Dermis blood vessel endothelial cell (primary cell): ENCODE data around the gene MUC4. TPM values are rescaled to one million over a fixed set of nuclear protein-coding genes. Genes with fewer than 3 reads are reported as not detected.
"Not testable (repeated sequence)": the region's sequence is repeated elsewhere in the genome, so short reads cannot be mapped to it uniquely, and the experiment has no call there.

Experiments used
- DNase-seq: peaks from one replicate; pipeline ENCODE4 v3.0.0; 2010
- total RNA-seq: library from RNA; depleted of rRNA; stranded (reverse); fragments of >200 nt; gene quantifications from 2 replicates; pipeline ENCODE4 v1.2.3, GENCODE V29; 2014

Gene MUC4
- total RNA-seq, 1 donor from 2014 or later: 0.17 TPM

GRCh38 chr3:195735036-195735695 is 76.6 kb downstream of the MUC4 start:
- no peak for DNase-seq

- no peak for DNase-seq
Measured at GRCh38 chr3:195732940-195733339, 78.8 kb downstream of the MUC4 start.

GRCh38 chr3:195731356-195731905 is 80.3 kb downstream of the MUC4 start:
- no peak for DNase-seq

GRCh38 chr3:195729476-195730251 is 82.1 kb downstream of the MUC4 start:
- DNase-seq: no peak

- DNase-seq: not testable (repeated sequence)
Measured at GRCh38 chr3:195728789-195729188, 82.9 kb downstream of the MUC4 start.

GRCh38 chr3:195727606-195728195 is 84.0 kb downstream of the MUC4 start:
- DNase-seq: no peak

GRCh38 chr3:195725916-195726740 is 85.6 kb downstream of the MUC4 start:
- DNase-seq: not testable (repeated sequence)

GRCh38 chr3:195724363-195724762 is 87.4 kb downstream of the MUC4 start:
- DNase-seq: not testable (repeated sequence)

GRCh38 chr3:195722996-195723345 is 88.8 kb downstream of the MUC4 start:
- DNase-seq: not testable (repeated sequence)

- DNase-seq: not testable (repeated sequence)
Measured at GRCh38 chr3:195722139-195722995, 89.4 kb downstream of the MUC4 start.

- not testable (repeated sequence) for DNase-seq
Measured at GRCh38 chr3:195720831-195721506, 90.8 kb downstream of the MUC4 start, which contains the start of gene MUC20. TSS of gene MUC20 (plus strand) at chr3:195720978. CDS start at chr3:195721008, 30 bp downstream.

- not testable (repeated sequence) for DNase-seq
Measured at GRCh38 chr3:195719514-195720254, 92.0 kb downstream of the MUC4 start.

- no peak for DNase-seq
Measured at GRCh38 chr3:195718477-195718984, 93.2 kb downstream of the MUC4 start.

- no peak for DNase-seq
Measured at GRCh38 chr3:195717852-195718476, 93.8 kb downstream of the MUC4 start.

- no peak for DNase-seq
Measured at GRCh38 chr3:195717416-195717815, 94.3 kb downstream of the MUC4 start.

- DNase-seq: no peak
Measured at GRCh38 chr3:195715583-195716266, 96.0 kb downstream of the MUC4 start.

GRCh38 chr3:195715134-195715533 is 96.6 kb downstream of the MUC4 start:
- DNase-seq: no peak

- no peak for DNase-seq
Measured at GRCh38 chr3:195714380-195715011, 97.2 kb downstream of the MUC4 start.
